B cell (primary cell): Measurements from ENCODE around the gene CISH. TPM values are rescaled to one million over a fixed set of nuclear protein-coding genes. Genes with fewer than 3 reads are reported as not detected.

Experiments used
- ATAC-seq: fragments of 200-7000 bp; cut with Tn5 transposase; one replicate; pipeline ENCODE4 v1.10.0; 2021; ENCODE audit warnings: low read depth, mild to moderate bottlenecking, moderate number of reproducible peaks, moderate library complexity
- CTCF ChIA-PET: fragments of 350-600 bp; sonication (Branson Sonifier 250); formaldehyde crosslinking; loops from one replicate; lab custom pipeline; 2021; ENCODE audit warnings: antibody characterized with exemption, inconsistent platforms; lab: Charles Lee
- POLR2A ChIA-PET: fragments of 350-600 bp; sonication (Branson Sonifier 250); formaldehyde crosslinking; loops from one replicate; lab custom pipeline; 2021; ENCODE audit warnings: antibody characterized with exemption; lab: Charles Lee
- DNase-seq: peaks from one replicate; pipeline ENCODE4 v3.0.0; 2013
- H2AFZ ChIP-seq: 2 replicates; pipeline ENCODE4 v1.6.1; 2012; ENCODE audit warnings: mild to moderate bottlenecking, low read depth, low read length; ENCODE audit not compliant: insufficient read depth, poor library complexity, severe bottlenecking
- H3K27ac ChIP-seq, 2 donors: 1 replicate in 1 of 2; 2 replicates in 1 of 2; pipeline ENCODE4 v1.5.1; 2012 to 2013; ENCODE audit warnings: low read length in 2 of 2, mild to moderate bottlenecking in 2 of 2, moderate library complexity in 1 of 2
- H3K27me3 ChIP-seq, 4 experiments: fragments of 200-600 bp in 1 of 4; sonication (generic) in 1 of 4; replicated peaks in 1 of 4; 1 replicate in 2 of 4; 2 replicates in 2 of 4; pipeline versions ENCODE4 v1.6.1 to v1.7.0; 2013 to 2016; ENCODE audit warnings: low read length in 3 of 4, mild to moderate bottlenecking in 2 of 4, mixed read lengths in 1 of 4, moderate library complexity in 1 of 4; ENCODE audit not compliant: insufficient read depth in 4 of 4, control insufficient read depth in 3 of 4; ENCODE audit errors: control extremely low read depth in 1 of 4
- H3K36me3 ChIP-seq, 2 experiments: replicated peaks in 1 of 2; 1 replicate in 1 of 2; 2 replicates in 1 of 2; pipeline versions ENCODE4 v1.6.1 to v1.7.1; 2013; ENCODE audit warnings: low read length in 1 of 2; ENCODE audit not compliant: insufficient read depth in 2 of 2, control insufficient read depth in 1 of 2; ENCODE audit errors: control extremely low read depth in 1 of 2, extremely low read depth in 1 of 2
- H3K4me1 ChIP-seq, 2 donors: fragments of 200-600 bp in 1 of 2; sonication (generic) in 1 of 2; 1 replicate in 1 of 2; 2 replicates in 1 of 2; pipeline versions ENCODE4 v1.5.1 to v1.6.1; 2013 to 2017; ENCODE audit warnings: low read length in 2 of 2; ENCODE audit not compliant: control insufficient read depth in 2 of 2, insufficient read depth in 2 of 2
- H3K4me2 ChIP-seq: replicated peaks from 2 replicates; pipeline ENCODE3; 2012; ENCODE audit warnings: mild to moderate bottlenecking, low read depth, low read length; ENCODE audit not compliant: poor library complexity, severe bottlenecking
- H3K4me3 ChIP-seq, 5 experiments: fragments of 200-600 bp in 1 of 5; sonication (generic) in 1 of 5; 1 replicate in 3 of 5; 2 replicates in 2 of 5; pipeline versions ENCODE4 v1.5.1 to v1.7.0; 2011 to 2016; ENCODE audit warnings: low read length in 4 of 5, mild to moderate bottlenecking in 4 of 5, low read depth in 2 of 5, control low read depth in 1 of 5, moderate library complexity in 1 of 5; ENCODE audit not compliant: insufficient read depth in 1 of 5; ENCODE audit errors: control extremely low read depth in 1 of 5, extremely low read depth in 1 of 5
- H3K79me2 ChIP-seq: fragments of 200-600 bp; sonication (generic); one replicate; pipeline ENCODE4 v1.6.0; 2016; ENCODE audit warnings: low read length; ENCODE audit not compliant: control insufficient read depth, insufficient read depth
- H3K9ac ChIP-seq: fragments of 200-600 bp; sonication (generic); 2 replicates; pipeline ENCODE4 v1.6.1; 2017; ENCODE audit warnings: mild to moderate bottlenecking, low read length, moderate library complexity
- H3K9me3 ChIP-seq, 3 donors: one replicate each; pipeline versions ENCODE4 v1.6.1 to v1.7.1; 2013; ENCODE audit warnings: low read length in 2 of 3; ENCODE audit not compliant: control insufficient read depth in 2 of 3, insufficient read depth in 1 of 3; ENCODE audit errors: control extremely low read depth in 1 of 3
- H4K20me1 ChIP-seq: 2 replicates; pipeline ENCODE4 v1.6.0; 2012; ENCODE audit warnings: mild to moderate bottlenecking, low read length; ENCODE audit not compliant: insufficient read depth, control insufficient read depth, poor library complexity, severe bottlenecking
- H3K27ac Mint-ChIP-seq: one replicate; pipeline ENCODE4 v1.8.0; 2021; ENCODE audit warnings: mixed read lengths
- H3K27me3 Mint-ChIP-seq: one replicate; pipeline ENCODE4 v1.8.0; 2021; ENCODE audit warnings: mixed read lengths
- H3K4me1 Mint-ChIP-seq: one replicate; pipeline ENCODE4 v1.8.0; 2021; ENCODE audit warnings: mixed read lengths
- H3K4me3 Mint-ChIP-seq: one replicate; pipeline ENCODE4 v1.8.0; 2021; ENCODE audit warnings: mixed read lengths
- H3K9me3 Mint-ChIP-seq: one replicate; pipeline ENCODE4 v1.8.0; 2022; ENCODE audit warnings: mixed read lengths; ENCODE audit not compliant: insufficient read depth
- CTCF ChIP-seq: fragments of 200-600 bp; IDR thresholded peaks from one replicate; pipeline ENCODE4 v1.8.0; 2022; ENCODE audit warnings: antibody characterized with exemption, mild to moderate bottlenecking
- EZH2 ChIP-seq: IDR thresholded peaks from 2 replicates; pipeline ENCODE4 v1.6.1; 2012; ENCODE audit warnings: borderline replicate concordance, low read depth, mild to moderate bottlenecking, moderate library complexity, low read length; ENCODE audit not compliant: insufficient read depth, poor library complexity, severe bottlenecking
- WGBS: methylation state at CpG from one replicate; pipeline ENCODE4 v1.1.5; 2013; ENCODE audit warnings: missing lambda C conversion rate; ENCODE audit not compliant: insufficient coverage; 5-methylcytosine and 5-hydroxymethylcytosine counted together
- intact Hi-C: fragments of 100-400 bp; cut with micrococcal nuclease; formaldehyde crosslinking; loops from one replicate; pipeline ENCODE4 v1.10.0; 2022
- polyA plus RNA-seq: library from polyadenylated mRNA; depleted of rRNA; stranded (reverse); fragments of >200 nt; gene quantifications from 2 replicates; pipeline ENCODE4 v1.2.3, GENCODE V29; 2012
- total RNA-seq, 2 donors: library from RNA; stranded (reverse); fragments of 120-200 nt in 1 of 2; gene quantifications; 1 replicate in 1 of 2; 2 replicates in 1 of 2; pipeline versions ENCODE4 v1.2.3 to v1.2.4, GENCODE V29; 2013 to 2022

The CISH gene
- total and polyA plus RNA-seq, 2 donors (not counting 1 experiment from before 2014, with no cell fraction given): 2.3 to 3.5 TPM

- H3K79me2 ChIP-seq: no peaks in the 10 kb centered on the region
- no peak overlapping the region for H3K27ac Mint-ChIP-seq
- CTCF ChIA-PET: interaction anchor here (1.0 to 11.8 kb wide), 6 partner anchors 11 to 86 kb away, joined by 4 to 224 read pairs (median 6); partner anchors contain the start of genes C3orf18, CISH and MAPKAPK3
- H3K36me3 ChIP-seq: no peaks in the 10 kb centered on the region
- no peak for TF ChIP-seq EZH2
- no peak for TF ChIP-seq CTCF
- H3K4me1 Mint-ChIP-seq: no peaks in the 10 kb centered on the region
- 73% methylated on average over 3 of the region's 3 CpGs for WGBS
- no peaks in the 10 kb centered on the region for H3K27me3 ChIP-seq
- intact Hi-C loops: loop anchor here (1.0 to 2.0 kb wide), 2 partner anchors 85 to 217 kb away; partner anchors contain the start of gene HEMK1
- no peak overlapping the region for H2AFZ ChIP-seq
- no peaks in the 10 kb centered on the region for H3K9me3 Mint-ChIP-seq
- H3K4me3 ChIP-seq: no peak overlapping the region
- H3K4me2 ChIP-seq: no peak overlapping the region
- H3K4me1 ChIP-seq: no peaks in the 10 kb centered on the region
- H3K9me3 ChIP-seq: no peaks in the 10 kb centered on the region
- H4K20me1 ChIP-seq: no peaks in the 10 kb centered on the region
- no peak overlapping the region for H3K27ac ChIP-seq
- POLR2A ChIA-PET: no interaction called here
- DNase-seq (no peak), ATAC-seq (no peak)
- no peaks in the 10 kb centered on the region for H3K27me3 Mint-ChIP-seq
- no peak overlapping the region for H3K4me3 Mint-ChIP-seq
- no peak overlapping the region for H3K9ac ChIP-seq
Measured at GRCh38 chr3:50653937-50654595, 42.5 kb upstream of the CISH start.

GRCh38 chr3:50652709-50653108, 41.1 kb upstream of the CISH start:
- no peaks in the 10 kb centered on the region for H3K9me3 Mint-ChIP-seq
- no peaks in the 10 kb centered on the region for H4K20me1 ChIP-seq
- POLR2A ChIA-PET: interaction anchor here (0.7 to 1.1 kb wide), 2 partner anchors 37 to 83 kb away, joined by 3 to 4 read pairs; partner anchors contain the start of gene HEMK1
- no peaks in the 10 kb centered on the region for H3K4me1 Mint-ChIP-seq
- peak; percentile 56 for DNase-seq
- intact Hi-C loops: loop anchor here (1.0 to 2.0 kb wide), 2 partner anchors 83 to 216 kb away; partner anchors contain the start of gene HEMK1
- no peaks in the 10 kb centered on the region for H3K9me3 ChIP-seq
- H3K27ac ChIP-seq: no peak overlapping the region
- H3K27me3 ChIP-seq: no peaks in the 10 kb centered on the region
- CTCF ChIA-PET: interaction anchor here (0.7 to 11.8 kb wide), 16 partner anchors 9 to 302 kb away, joined by 3 to 224 read pairs (median 4); partner anchors contain the start of genes C3orf18, CISH, CYB561D2 and DOCK3
- peaks cover 0 to 4% of the 10 kb centered on the region in 2 experiments for H3K36me3 ChIP-seq
- H3K4me3 ChIP-seq: no peak overlapping the region
- no peak overlapping the region for H2AFZ ChIP-seq
- H3K4me1 ChIP-seq: no peaks in the 10 kb centered on the region
- 95% methylated on average over 2 of the region's 2 CpGs for WGBS
- H3K9ac ChIP-seq: no peak overlapping the region
- no peak overlapping the region for H3K27ac Mint-ChIP-seq
- no peak overlapping the region for H3K4me2 ChIP-seq
- no peak overlapping the region for H3K4me3 Mint-ChIP-seq
- no peaks in the 10 kb centered on the region for H3K79me2 ChIP-seq
- peak; percentile 68 for ATAC-seq
- H3K27me3 Mint-ChIP-seq: no peaks in the 10 kb centered on the region
- peak; percentile 27 for TF ChIP-seq CTCF
- TF ChIP-seq EZH2: no peak
